GM13977 (cell line): ENCODE measurements around the gene MYOZ3.

Experiments used
- DNase-seq: peaks from one replicate; pipeline ENCODE4 v3.0.0; 2012; ENCODE audit warnings: low spot score
- CTCF ChIP-seq: IDR thresholded peaks from 2 replicates; pipeline ENCODE4 v1.5.1; 2012; ENCODE audit warnings: mild to moderate bottlenecking, control low read depth; ENCODE audit not compliant: insufficient read depth; ENCODE audit errors: extremely low read depth, missing control alignments
- in situ Hi-C: fragments of 300-500 bp; cut with MboI; formaldehyde crosslinking; loops from one replicate; pipeline ENCODE4 v1.12.0; 2022; ENCODE audit warnings: low sequenced_read_pairs, low pct_unique_long_range_greater_than_20kb, mixed read lengths, inconsistent platforms; ENCODE audit not compliant: unreplicated experiment

MYOZ3 gene

DNA sequence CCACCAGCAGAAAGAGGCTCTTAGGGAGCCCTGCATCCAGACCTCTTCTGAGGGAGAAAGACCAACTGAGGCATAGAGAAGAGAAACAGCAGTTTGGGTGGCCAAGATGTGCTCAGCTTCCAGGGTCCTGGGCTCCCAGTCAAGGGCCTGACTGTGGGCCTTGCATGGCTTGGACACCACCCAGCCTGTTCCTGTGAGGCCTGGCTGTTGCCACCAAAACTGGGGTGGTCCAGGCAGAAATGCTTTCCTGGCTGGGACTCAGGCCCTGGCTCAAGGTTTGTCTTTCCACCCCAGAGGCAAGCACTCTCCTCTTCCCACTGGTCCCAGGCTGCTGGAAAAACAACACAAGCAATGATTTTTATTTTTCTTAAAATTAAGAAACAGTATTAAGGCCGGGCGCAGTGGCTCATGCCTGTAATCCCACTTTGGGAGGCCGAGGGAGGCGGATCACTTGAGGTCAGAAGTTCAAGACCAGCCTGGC lies 13.3 kb downstream of the MYOZ3 start:
- DNase-seq = no peak
- in situ Hi-C loops = no loop called here

GRCh38 chr5:150675069-150675468 lies 14.0 kb downstream of the MYOZ3 start:
- no peak for TF ChIP-seq CTCF
- DNase-seq = no peak
- in situ Hi-C loops = no loop called here

More for the DNA sequence above, 13.3 kb downstream of the MYOZ3 start:
- no peak for TF ChIP-seq CTCF

DNA sequence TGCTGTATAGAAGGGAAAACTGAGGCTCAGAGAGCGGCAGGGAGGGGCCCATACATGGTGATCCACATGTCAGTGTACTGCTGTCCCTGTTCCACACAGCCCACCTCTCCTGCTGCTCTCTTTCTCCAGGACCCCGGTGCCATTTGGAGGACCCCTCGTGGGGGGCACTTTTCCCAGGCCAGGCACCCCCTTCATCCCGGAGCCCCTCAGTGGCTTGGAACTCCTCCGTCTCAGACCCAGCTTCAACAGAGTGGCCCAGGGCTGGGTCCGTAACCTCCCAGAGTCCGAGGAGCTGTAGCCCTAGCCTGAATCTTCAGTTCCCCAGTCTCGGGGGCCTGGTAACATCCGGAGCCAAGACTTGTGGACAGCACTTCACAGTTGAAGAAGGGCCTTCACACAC lies 15.5 kb downstream of the MYOZ3 start:
- no peak for DNase-seq
- in situ Hi-C loops = no loop called here
- no peak for TF ChIP-seq CTCF

DNA sequence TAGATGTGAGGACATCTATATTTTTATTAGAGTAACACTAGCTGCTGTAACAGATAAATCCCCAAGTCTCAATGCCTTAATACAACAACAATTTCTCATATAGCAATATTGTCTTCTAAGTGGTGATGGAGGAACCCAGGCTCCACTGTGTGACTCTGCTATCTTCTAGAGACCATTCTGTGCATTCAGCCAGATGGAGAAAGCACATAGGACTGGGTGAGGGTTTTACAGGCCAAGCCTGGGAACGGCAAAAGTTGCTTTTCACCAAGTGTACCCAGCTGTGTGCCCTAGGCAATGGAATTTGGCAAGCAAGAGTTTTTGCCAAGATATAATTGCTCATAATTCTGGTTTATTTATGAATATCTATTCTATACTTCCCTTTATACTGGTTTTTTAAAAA lies 28.1 kb downstream of the MYOZ3 start:
- TF ChIP-seq CTCF = no peak
- DNase-seq = no peak
- in situ Hi-C loops = no loop called here

DNA sequence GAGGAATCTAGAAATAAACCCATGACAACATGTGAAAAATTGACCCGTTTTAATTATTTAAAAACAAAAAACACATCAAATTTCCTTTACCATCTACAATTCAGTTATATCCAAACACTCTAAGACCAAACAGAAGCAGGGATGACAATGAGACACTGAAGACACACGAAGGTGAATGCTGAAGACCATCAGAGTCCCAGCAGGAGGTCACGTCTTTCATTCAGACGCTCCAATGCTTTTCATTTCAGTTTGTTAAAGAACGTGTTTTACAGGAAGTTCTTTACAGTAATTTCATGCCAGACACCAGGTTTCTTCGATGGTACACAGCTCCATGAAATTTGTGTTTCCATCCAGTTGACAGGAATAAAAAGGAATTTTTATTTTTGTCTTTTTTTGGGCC lies 29.7 kb downstream of the MYOZ3 start:
- in situ Hi-C loops = no loop called here
- no peak for DNase-seq
- TF ChIP-seq CTCF = no peak

- no peak for TF ChIP-seq CTCF
- no peak for DNase-seq
- in situ Hi-C loops = no loop called here
Observed at GRCh38 chr5:150692276-150692675, 31.2 kb downstream of the MYOZ3 start.

DNA sequence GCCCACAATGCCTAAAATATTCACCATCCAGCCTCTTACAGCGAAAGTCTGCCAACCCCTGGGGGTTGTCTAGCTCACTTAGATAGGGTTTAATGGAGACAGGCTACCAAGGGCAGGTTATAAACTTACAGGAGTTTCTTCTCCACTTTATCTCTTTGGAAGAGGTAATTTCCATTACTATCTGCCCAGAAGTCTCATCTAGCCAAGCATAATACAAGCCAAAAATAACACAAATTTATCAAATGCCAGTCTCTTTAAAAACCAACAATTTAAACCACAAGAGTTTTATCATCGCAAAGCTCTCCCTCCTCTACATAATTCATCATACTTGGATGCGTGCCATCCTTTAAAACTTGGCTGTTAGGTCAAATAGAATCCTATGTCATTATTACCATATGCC lies 33.6 kb downstream of the MYOZ3 start:
- in situ Hi-C loops = no loop called here
- no peak for DNase-seq

More for the DNA sequence above, 33.6 kb downstream of the MYOZ3 start:
- no peak for TF ChIP-seq CTCF
